Thyroid gland (tissue), 4 donors: ENCODE results near the gene LDB2. TPM values are rescaled to one million over a fixed set of nuclear protein-coding genes. Genes with fewer than 3 reads are reported as not detected.
"Not testable (repeated sequence)": the region's sequence is repeated elsewhere in the genome, so short reads cannot be mapped to it uniquely, and the experiment has no call there.

Experiments used
- DNase-seq, 2 donors: peaks; one replicate each; pipeline ENCODE4 v3.0.0-alpha.2; 2019
- H3K27ac ChIP-seq, 3 donors: fragments of 200-600 bp; sonication (generic); 1 replicate in 2 of 3; 2 replicates in 1 of 3; pipeline ENCODE4 v1.5.1; 2016 to 2019; ENCODE audit warnings: mild to moderate bottlenecking in 1 of 3, moderate library complexity in 1 of 3
- H3K27me3 ChIP-seq: fragments of 200-600 bp; sonication (generic); one replicate; pipeline ENCODE4 v1.5.1; 2019
- H3K36me3 ChIP-seq, 2 donors: fragments of 200-600 bp; sonication (generic); one replicate each; pipeline ENCODE4 v1.5.1; 2016 to 2019
- H3K4me1 ChIP-seq, 2 donors: fragments of 200-600 bp; sonication (generic); one replicate each; pipeline ENCODE4 v1.5.1; 2017 to 2019
- H3K4me3 ChIP-seq, 3 donors: fragments of 200-600 bp; sonication (generic); replicated peaks in 1 of 3; 1 replicate in 2 of 3; 2 replicates in 1 of 3; pipeline ENCODE4 v1.5.1; 2016; ENCODE audit warnings: mild to moderate bottlenecking in 1 of 3
- H3K9me3 ChIP-seq: fragments of 200-600 bp; sonication (generic); one replicate; pipeline ENCODE4 v1.5.1; 2017
- CTCF ChIP-seq, 6 experiments: fragments of 200-600 bp in 3 of 6; fragments of 450-650 bp in 3 of 6; sonication (generic) in 3 of 6; IDR thresholded peaks; one replicate each; pipeline ENCODE4 v1.5.1; 2016 to 2019; ENCODE audit warnings: antibody characterized with exemption in 6 of 6, mild to moderate bottlenecking in 2 of 6, inconsistent platforms in 1 of 6, moderate library complexity in 1 of 6
- POLR2A ChIP-seq, 2 donors: fragments of 450-650 bp; IDR thresholded peaks; one replicate each; pipeline ENCODE4 v1.6.1; 2017; ENCODE audit warnings: antibody characterized with exemption in 2 of 2, mild to moderate bottlenecking in 2 of 2, moderate library complexity in 1 of 2
- WGBS, 2 donors: methylation state at CpG; one replicate each; pipeline ENCODE4 v1.1.5; 2017; 5-methylcytosine and 5-hydroxymethylcytosine counted together
- intact Hi-C: fragments of 100-400 bp; cut with DNase I; formaldehyde crosslinking; loops from one replicate; pipeline ENCODE4 v1.15.1; 2023
- total RNA-seq, 4 donors: library from RNA; depleted of rRNA; stranded (reverse); fragments of >200 nt; gene quantifications; one replicate each; pipeline ENCODE4 v1.2.3, GENCODE V29; 2016

LDB2 gene
- total RNA-seq, 4 donors from 2014 or later, result 19.9 to 71.5 (median 41.1) TPM

GRCh38 chr4:16524406-16524805, 374.0 kb downstream of the LDB2 start:
- H3K27me3 ChIP-seq, result no peaks in the 10 kb centered on the region
- no peaks in the 10 kb centered on the region for H3K36me3 ChIP-seq
- intact Hi-C loops, result loop anchor here (10.0 kb wide), 2 partner anchors 50 to 380 kb away; no protein-coding TSS in a partner anchor
- TF ChIP-seq CTCF (IDR thresholded peaks at IDR 0.05) (no peak), POLR2A (IDR thresholded peaks at IDR 0.05) (no peak)
- H3K9me3 ChIP-seq, result no peaks in the 10 kb centered on the region
- no peak for DNase-seq
- H3K27ac ChIP-seq, result no peak overlapping the region
- H3K4me1 ChIP-seq, result peaks cover 0 to 9% of the 10 kb centered on the region in 2 donors
- 67 to 79% methylated on average over 5 of the region's 5 CpGs for WGBS, 2 donors
- no peak overlapping the region for H3K4me3 ChIP-seq

DNA sequence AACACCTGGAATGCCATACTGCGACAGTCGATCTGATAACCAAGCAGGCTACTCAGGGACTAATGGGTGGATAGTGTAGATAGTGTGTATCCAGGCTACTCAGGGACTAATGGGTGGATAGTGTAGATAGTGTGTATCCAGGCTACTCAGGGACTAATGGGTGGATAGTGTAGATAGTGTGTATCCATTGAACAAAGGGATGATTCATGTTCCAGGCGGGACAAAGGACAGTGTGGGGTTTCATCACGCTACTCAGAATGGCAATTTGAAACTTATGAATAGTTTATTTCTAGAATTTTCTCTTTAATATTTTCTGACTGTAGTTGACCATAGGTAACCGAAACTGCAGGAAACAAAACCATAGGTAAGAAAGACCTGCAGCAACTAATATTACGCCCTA, 374.9 kb downstream of the LDB2 start:
- not testable (repeated sequence) for H3K9me3 ChIP-seq, DNase-seq, H3K4me3 ChIP-seq, H3K27ac ChIP-seq, H3K36me3 ChIP-seq, H3K27me3 ChIP-seq, H3K4me1 ChIP-seq
- intact Hi-C loops, result loop anchor here (10.0 kb wide), 2 partner anchors 51 to 381 kb away; no protein-coding TSS in a partner anchor
- WGBS, 2 donors, result 93 to 94% methylated on average over 6 of the region's 6 CpGs

DNA sequence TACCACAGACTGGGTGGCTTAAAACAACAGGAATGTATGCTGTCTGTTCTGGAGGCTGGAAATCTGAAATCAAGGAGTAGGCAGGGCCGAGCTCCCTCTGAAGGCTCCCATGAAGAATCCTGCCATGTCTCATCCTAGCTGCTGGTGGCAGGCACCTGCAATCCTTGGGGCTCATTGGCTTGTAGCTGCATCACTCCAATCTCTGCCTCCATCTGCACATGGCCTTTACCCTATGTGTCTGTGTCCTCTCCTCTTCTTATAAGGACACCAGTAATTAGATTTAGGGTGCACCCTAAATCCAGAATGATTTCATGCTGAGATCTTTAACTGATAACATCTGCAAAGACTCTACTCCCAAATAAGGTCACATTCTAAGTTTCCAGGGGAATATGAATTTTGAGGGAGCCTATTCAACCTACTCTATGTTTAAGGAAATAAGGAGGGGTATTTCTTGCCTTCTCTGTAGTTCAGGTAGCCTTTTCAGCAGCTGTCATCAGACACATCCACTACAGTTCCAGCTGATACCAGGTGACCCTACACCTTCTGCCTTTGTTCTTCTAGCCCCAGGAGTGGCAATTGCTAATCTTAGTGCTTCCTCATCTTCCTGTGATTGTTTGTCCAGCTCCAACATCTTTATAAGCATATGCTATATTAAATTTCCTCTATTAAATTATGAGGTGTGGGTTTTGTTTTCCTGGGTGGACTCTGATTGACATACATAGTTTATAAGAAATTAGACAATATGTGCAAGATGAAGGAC, 377.1 kb downstream of the LDB2 start:
- H3K4me1 ChIP-seq, result peaks cover 0 to 14% of the 10 kb centered on the region in 2 donors
- no peaks in the 10 kb centered on the region for H3K36me3 ChIP-seq
- H3K27me3 ChIP-seq, result no peaks in the 10 kb centered on the region
- intact Hi-C loops, result loop anchor here (10.0 kb wide), 2 partner anchors 53 to 383 kb away; no protein-coding TSS in a partner anchor
- no peak overlapping the region for H3K4me3 ChIP-seq
- TF ChIP-seq POLR2A (IDR thresholded peaks at IDR 0.05) (no peak), CTCF (IDR thresholded peaks at IDR 0.05) (no peak)
- no peak for DNase-seq
- 75 to 100% methylated on average over 1 of the region's 1 CpG for WGBS, 2 donors
- no peak overlapping the region for H3K27ac ChIP-seq
- H3K9me3 ChIP-seq, result no peaks in the 10 kb centered on the region

DNA sequence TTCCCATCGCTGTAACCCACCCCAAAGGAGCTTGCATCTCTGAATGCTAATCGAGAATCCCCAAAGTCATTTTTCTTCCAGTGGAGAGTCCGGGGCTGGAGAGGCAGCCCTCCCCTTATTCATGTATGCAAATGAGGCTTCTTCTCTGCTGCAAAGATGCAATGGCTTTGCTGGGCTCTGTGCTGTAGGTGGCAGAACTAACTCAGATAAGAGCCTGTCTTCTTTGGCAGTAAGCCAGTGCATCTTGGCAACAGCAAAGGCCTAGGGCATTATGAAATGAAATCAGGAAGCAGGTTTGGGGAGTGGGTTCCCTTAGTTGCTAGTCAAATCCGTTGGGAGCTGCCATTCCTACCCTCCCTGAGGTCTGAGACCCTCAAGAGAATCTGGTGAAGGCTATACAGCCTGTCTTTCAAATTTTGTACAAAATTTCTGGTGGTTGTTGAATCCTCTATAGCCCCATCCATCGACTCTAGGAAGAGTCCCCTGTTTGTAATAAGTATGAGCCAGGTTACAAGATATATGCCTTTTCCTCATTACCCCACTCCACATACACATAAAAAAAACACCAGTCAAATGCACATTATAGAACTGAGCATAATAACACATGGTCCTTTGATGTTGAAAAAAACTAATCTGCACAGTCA, 381.5 kb downstream of the LDB2 start:
- Histone ChIP-seq H3K27me3 (no peaks in the 10 kb centered on the region), H3K4me1 (peaks cover 0 to 5% of the 10 kb centered on the region in 2 donors), H3K27ac (no peak overlapping the region), H3K4me3 (no peak overlapping the region), H3K36me3 (no peaks in the 10 kb centered on the region), H3K9me3 (no peaks in the 10 kb centered on the region)
- TF ChIP-seq CTCF (IDR thresholded peaks at IDR 0.05) (peak in 5 of 6 experiments; percentile 23 to 66 (median 62)), POLR2A (IDR thresholded peaks at IDR 0.05) (no peak)
- intact Hi-C loops, result no loop called here
- 43 to 48% methylated on average over 5 of the region's 5 CpGs for WGBS, 2 donors
- peak; percentile 77 for DNase-seq

GRCh38 chr4:16513876-16514275, 384.6 kb downstream of the LDB2 start:
- no peak for TF ChIP-seq POLR2A (IDR thresholded peaks at IDR 0.05)
- TF ChIP-seq CTCF (IDR thresholded peaks at IDR 0.05), result no peak
- no peaks in the 10 kb centered on the region for H3K36me3 ChIP-seq
- DNase-seq, result no peak
- no peak overlapping the region for H3K4me3 ChIP-seq
- no peaks in the 10 kb centered on the region for H3K27me3 ChIP-seq
- H3K4me1 ChIP-seq, result peaks cover 0 to 5% of the 10 kb centered on the region in 2 donors
- no peak overlapping the region for H3K27ac ChIP-seq
- no peaks in the 10 kb centered on the region for H3K9me3 ChIP-seq
- intact Hi-C loops, result no loop called here
- WGBS, 2 donors, result 85 to 87% methylated on average over 2 of the region's 2 CpGs
